ENCODE results near the gene ZNF763. TPM values are rescaled to one million over a fixed set of nuclear protein-coding genes. Genes with fewer than 3 reads are reported as not detected.
A peak's percentile ranks its signal among the peaks of the same experiment; 100 is the strongest.

The ZNF763 gene
- total RNA-seq (2021): 0.77 and 1.3 TPM in 2 replicates
- long read RNA-seq, partial matches to known transcripts: 0 of 4 reads
- long read RNA-seq, other reads (novel, unspliced or antisense): 0 of 4 reads

DNA sequence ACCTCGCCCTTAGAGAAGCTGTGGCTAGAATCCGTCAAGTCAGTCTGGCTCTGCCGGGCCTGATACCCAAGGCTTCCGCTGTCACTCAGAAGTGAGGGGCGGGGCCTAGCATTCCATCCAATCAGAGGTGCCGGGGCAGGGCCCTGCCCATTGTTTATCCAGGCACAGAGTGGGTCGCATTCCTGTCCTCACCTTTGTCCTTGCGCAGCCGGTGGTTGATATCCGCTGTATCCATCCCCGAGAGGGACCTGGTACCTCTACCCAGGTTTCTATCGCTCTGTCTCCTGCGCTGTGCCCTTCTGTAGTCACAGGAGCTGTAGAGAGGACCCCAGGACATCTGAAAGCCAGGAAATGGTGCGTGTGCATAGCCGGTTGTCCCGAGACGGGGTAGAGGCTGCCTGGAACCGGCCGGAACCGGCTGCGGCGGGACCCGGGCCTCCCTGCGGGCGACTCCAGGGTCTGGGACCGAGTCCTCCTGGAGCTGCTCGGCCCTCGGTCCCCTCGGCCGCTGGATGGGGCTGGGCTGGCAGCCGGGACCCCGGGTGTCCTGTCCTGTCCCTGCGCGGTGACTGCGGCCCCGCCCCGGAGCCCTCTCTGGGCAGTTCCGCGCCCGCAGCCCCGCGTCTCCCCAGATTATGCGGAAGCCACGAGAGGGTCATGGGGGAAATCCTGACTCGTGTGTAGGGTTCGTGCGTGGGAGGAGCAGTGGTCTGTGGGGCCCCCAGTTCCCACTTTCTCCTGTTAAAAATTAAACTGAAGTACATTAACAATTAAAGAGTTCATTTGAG lies at the start of gene ZNF763:
Gene ZNF763 (plus strand): TSS at position 183 of the 788 bp plus-strand sequence. CDS start 169 bp downstream, at position 352.
- Mint-ChIP-seq H3K27ac (peak within 1 kb of the TSS; percentile 96 to 98 (median 98)), H3K4me3 (peak within 1 kb of the TSS; percentile 75 to 86), H3K27me3 (ENCODE audit: low read depth) (peaks cover 21% of the 10 kb centered on the region), H3K36me3 (ENCODE audit: insufficient read depth in 1 of 3, low read depth in 3 of 3) (peaks cover 0 to 9% (median 9%) of the 10 kb centered on the region in 3 experiments; a peak in 4 of 7 replicates), H3K9me3 (peaks cover 8 to 27% of the 10 kb centered on the region in 2 experiments), H3K4me1 (peaks cover 17 to 20% of the 10 kb centered on the region in 2 experiments)
- Histone ChIP-seq H3K14ac (ENCODE audit: insufficient read depth, low read length) (peak within 1 kb of the TSS; percentile 95; the same call in 1 of the 2 replicates), H3K4me2 (ENCODE audit: insufficient read depth, insufficient read length, low read length) (peak within 1 kb of the TSS; percentile 65), H3K27me3 (ENCODE audit: insufficient read depth, low read length) (no peaks in the 10 kb centered on the region; the same call in 1 of the 2 replicates), H2BK15ac (ENCODE audit: low read depth, low read length) (no peak within 1 kb of the TSS), H4K5ac (ENCODE audit: insufficient read length, low read depth, low read length) (no peak within 1 kb of the TSS), H4K20me1 (ENCODE audit: control insufficient read depth, insufficient read depth, insufficient read length) (no peaks in the 10 kb centered on the region), H3K18ac (ENCODE audit: insufficient read length, low read depth, low read length) (peak within 1 kb of the TSS; percentile 90), H2BK120ac (ENCODE audit: low read depth, low read length, poor library complexity, severe bottlenecking) (no peak within 1 kb of the TSS), H3K9me3 (ENCODE audit: control insufficient read depth, low read depth, low read length) (no peaks in the 10 kb centered on the region), H3K27ac (ENCODE audit: insufficient read length, low read depth, low read length) (peak within 1 kb of the TSS; percentile 90), H3K23me2 (ENCODE audit: insufficient read length, low read depth, low read length, poor library complexity, severe bottlenecking) (peaks cover 5% of the 10 kb centered on the region), H2BK12ac (ENCODE audit: insufficient read length, low read depth, low read length) (no peak within 1 kb of the TSS), H2BK5ac (ENCODE audit: insufficient read length, low read length) (no peak within 1 kb of the TSS), H3K9ac (ENCODE audit: extremely low read depth, insufficient read length, low read length) (peak within 1 kb of the TSS; percentile 87), H2AK5ac (ENCODE audit: insufficient read length, low read length) (no peak within 1 kb of the TSS), H4K8ac (replicated peaks; ENCODE audit: insufficient read length, low read depth, low read length) (no peak within 1 kb of the TSS), H3K4ac (ENCODE audit: low read depth, low read length) (no peak within 1 kb of the TSS), H3K4me1 (ENCODE audit: insufficient read depth, low read length) (no peaks in the 10 kb centered on the region), H4K91ac (ENCODE audit: insufficient read length, low read depth, low read length) (no peak within 1 kb of the TSS), H3K23ac (ENCODE audit: insufficient read length, low read depth, low read length) (no peak within 1 kb of the TSS), H2AFZ (ENCODE audit: low read length) (no peak within 1 kb of the TSS), H3K79me1 (ENCODE audit: insufficient read depth, low read depth, low read length, poor library complexity, severe bottlenecking) (no peaks in the 10 kb centered on the region), H2BK20ac (ENCODE audit: low read depth, low read length, poor library complexity, severe bottlenecking) (no peak within 1 kb of the TSS), H3K79me2 (ENCODE audit: insufficient read depth, low read length) (no peaks in the 10 kb centered on the region), H3T11ph (ENCODE audit: low read length) (no peak within 1 kb of the TSS), H3K56ac (ENCODE audit: insufficient read length, low read depth, low read length) (no peak within 1 kb of the TSS)
- TF ChIP-seq, protein P1, sequence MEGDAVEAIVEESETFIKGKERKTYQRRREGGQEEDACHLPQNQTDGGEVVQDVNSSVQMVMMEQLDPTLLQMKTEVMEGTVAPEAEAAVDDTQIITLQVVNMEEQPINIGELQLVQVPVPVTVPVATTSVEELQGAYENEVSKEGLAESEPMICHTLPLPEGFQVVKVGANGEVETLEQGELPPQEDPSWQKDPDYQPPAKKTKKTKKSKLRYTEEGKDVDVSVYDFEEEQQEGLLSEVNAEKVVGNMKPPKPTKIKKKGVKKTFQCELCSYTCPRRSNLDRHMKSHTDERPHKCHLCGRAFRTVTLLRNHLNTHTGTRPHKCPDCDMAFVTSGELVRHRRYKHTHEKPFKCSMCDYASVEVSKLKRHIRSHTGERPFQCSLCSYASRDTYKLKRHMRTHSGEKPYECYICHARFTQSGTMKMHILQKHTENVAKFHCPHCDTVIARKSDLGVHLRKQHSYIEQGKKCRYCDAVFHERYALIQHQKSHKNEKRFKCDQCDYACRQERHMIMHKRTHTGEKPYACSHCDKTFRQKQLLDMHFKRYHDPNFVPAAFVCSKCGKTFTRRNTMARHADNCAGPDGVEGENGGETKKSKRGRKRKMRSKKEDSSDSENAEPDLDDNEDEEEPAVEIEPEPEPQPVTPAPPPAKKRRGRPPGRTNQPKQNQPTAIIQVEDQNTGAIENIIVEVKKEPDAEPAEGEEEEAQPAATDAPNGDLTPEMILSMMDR (conservative IDR thresholded peaks at IDR 0.05): no peak
- DNase-seq: peak; percentile 97
- no CpG with 5 or more reads among the region's 47 CpGs for WGBS (ENCODE audit: extremely low coverage, insufficient read length, low lambda C conversion rate)

Data from H9 (cell line).